IMR-90 (cell line): Measurements from ENCODE around the gene LEMD3. TPM values are rescaled to one million over a fixed set of nuclear protein-coding genes. Genes with fewer than 3 reads are reported as not detected.

ENCODE experiments used
- ATAC-seq: fragments of 200-7000 bp; cut with Tn5 transposase; 2 replicates; pipeline ENCODE4 v1.9.1; 2020; ENCODE audit warnings: low read depth, mild to moderate bottlenecking, moderate library complexity
- BruUV-seq: library from RNA; stranded (reverse); fragments of 400-500 nt; replicated peaks from 2 replicates; lab custom pipeline; 2021; lab: Mats Ljungman, UMichigan
- CTCF ChIA-PET: fragments of 300-600 bp; formaldehyde crosslinking; extraction: SDS; loops from one replicate; lab custom pipeline; 2021; ENCODE audit warnings: antibody characterized with exemption; lab: Yijun Ruan, JAX
- POLR2A ChIA-PET: fragments of 300-600 bp; sonication (Branson Sonifier 250); formaldehyde crosslinking; loops from one replicate; lab custom pipeline; 2022; ENCODE audit warnings: antibody characterized with exemption; ENCODE audit not compliant: unreplicated experiment; lab: Charles Lee
- DNase-seq: peaks from one replicate; pipeline ENCODE4 v3.0.0; 2013
- H2AFZ ChIP-seq: replicated peaks from 2 replicates; pipeline ENCODE3; 2013; ENCODE audit warnings: low read length, mild to moderate bottlenecking; ENCODE audit not compliant: poor library complexity
- H2AK5ac ChIP-seq: 2 replicates; pipeline ENCODE4 v1.6.1; 2013; ENCODE audit warnings: low read depth, low read length, inconsistent platforms
- H2AK9ac ChIP-seq: replicated peaks from 2 replicates; pipeline ENCODE3; 2013; ENCODE audit warnings: mild to moderate bottlenecking, low read depth, low read length, moderate library complexity; ENCODE audit not compliant: poor library complexity
- H2BK120ac ChIP-seq: 2 replicates; pipeline ENCODE4 v1.6.1; 2013; ENCODE audit warnings: low read depth, low read length, inconsistent platforms
- H2BK15ac ChIP-seq: 3 replicates; pipeline ENCODE4 v1.6.1; 2013; ENCODE audit warnings: low read depth, low read length, inconsistent platforms
- H2BK20ac ChIP-seq: 2 replicates; pipeline ENCODE4 v1.6.1; 2013; ENCODE audit warnings: low read depth, mild to moderate bottlenecking, inconsistent platforms, low read length, moderate library complexity
- H2BK5ac ChIP-seq: 2 replicates; pipeline ENCODE4 v1.6.1; 2013; ENCODE audit warnings: mild to moderate bottlenecking, low read depth, low read length, inconsistent platforms; ENCODE audit not compliant: poor library complexity, severe bottlenecking
- H3K14ac ChIP-seq: replicated peaks from 2 replicates; pipeline ENCODE4 v1.6.1; 2013; ENCODE audit warnings: low read depth, low read length, inconsistent platforms
- H3K18ac ChIP-seq: 2 replicates; pipeline ENCODE4 v1.6.1; 2013; ENCODE audit warnings: low read depth, low read length, control low read depth
- H3K23ac ChIP-seq: 2 replicates; pipeline ENCODE4 v1.6.1; 2013; ENCODE audit warnings: low read depth, low read length, inconsistent platforms
- H3K27ac ChIP-seq: 2 replicates; pipeline ENCODE4 v1.5.1; 2013; ENCODE audit warnings: mild to moderate bottlenecking, control low read depth, low read length; ENCODE audit not compliant: insufficient read depth
- H3K27me3 ChIP-seq: 2 replicates; pipeline ENCODE4 v1.6.1; 2013; ENCODE audit warnings: low read length; ENCODE audit not compliant: control insufficient read depth, insufficient read depth
- H3K36me3 ChIP-seq: 2 replicates; pipeline ENCODE4 v1.6.1; 2013; ENCODE audit warnings: low read length, mixed read lengths; ENCODE audit not compliant: control insufficient read depth, insufficient read depth
- H3K4ac ChIP-seq: 2 replicates; pipeline ENCODE4 v1.6.1; 2013; ENCODE audit warnings: low read depth, low read length, inconsistent platforms
- H3K4me1 ChIP-seq: 2 replicates; pipeline ENCODE4 v1.6.1; 2013; ENCODE audit warnings: low read length, mixed read lengths; ENCODE audit not compliant: control insufficient read depth, insufficient read depth
- H3K4me2 ChIP-seq: 2 replicates; pipeline ENCODE4 v1.6.1; 2013; ENCODE audit warnings: low read depth, mild to moderate bottlenecking, control low read depth, low read length, moderate library complexity
- H3K4me3 ChIP-seq: 2 replicates; pipeline ENCODE4 v1.5.1; 2013; ENCODE audit warnings: low read depth, mild to moderate bottlenecking, control low read depth, low read length, moderate library complexity; ENCODE audit not compliant: insufficient read depth
- H3K56ac ChIP-seq: 2 replicates; pipeline ENCODE4 v1.6.1; 2013; ENCODE audit warnings: low read length, inconsistent platforms; ENCODE audit not compliant: insufficient read depth; ENCODE audit errors: extremely low read depth
- H3K79me1 ChIP-seq, 2 experiments: 2 replicates each; pipeline ENCODE4 v1.6.1; 2013; ENCODE audit warnings: low read length in 2 of 2, inconsistent platforms in 1 of 2, low read depth in 1 of 2
- H3K9ac ChIP-seq: 2 replicates; pipeline ENCODE4 v1.6.1; 2013; ENCODE audit warnings: low read depth, low read length, control low read depth
- H3K9me1 ChIP-seq: 2 replicates; pipeline ENCODE4 v1.6.1; 2013; ENCODE audit warnings: low read length, inconsistent platforms; ENCODE audit not compliant: insufficient read depth
- H3K9me3 ChIP-seq: 2 replicates; pipeline ENCODE4 v1.6.1; 2013; ENCODE audit warnings: low read length; ENCODE audit not compliant: control insufficient read depth, insufficient read depth
- H4K20me1 ChIP-seq: 2 replicates; pipeline ENCODE4 v1.6.1; 2013; ENCODE audit warnings: low read length, inconsistent platforms; ENCODE audit not compliant: insufficient read depth
- H4K5ac ChIP-seq: 2 replicates; pipeline ENCODE4 v1.6.1; 2013; ENCODE audit warnings: mild to moderate bottlenecking, low read depth, low read length, control low read depth
- H4K8ac ChIP-seq, 2 experiments: 2 replicates each; pipeline ENCODE4 v1.6.1; 2013; ENCODE audit warnings: low read depth in 2 of 2, low read length in 2 of 2, control low read depth in 1 of 2, inconsistent platforms in 1 of 2
- H4K91ac ChIP-seq: 2 replicates; pipeline ENCODE4 v1.6.1; 2013; ENCODE audit warnings: low read depth, low read length, inconsistent platforms; ENCODE audit not compliant: insufficient read depth
- BHLHE40 ChIP-seq: fragments of 150-350 bp; IDR thresholded peaks from 2 replicates; pipeline ENCODE4 v1.6.1; 2016; ENCODE audit warnings: mild to moderate bottlenecking, low read depth, low read length
- CEBPB ChIP-seq: IDR thresholded peaks from 2 replicates; pipeline ENCODE4 v1.6.1; 2012; ENCODE audit warnings: low read depth, low read length, improper control_type of control experiment
- CHD1 ChIP-seq: IDR thresholded peaks from 2 replicates; pipeline ENCODE4 v1.6.1; 2012; ENCODE audit warnings: low read depth, low read length, improper control_type of control experiment
- CTCF ChIP-seq: conservative IDR thresholded peaks from 2 replicates; pipeline ENCODE4 v1.5.1; 2012; ENCODE audit warnings: mild to moderate bottlenecking, low read depth, low read length, improper control_type of control experiment
- ELK1 ChIP-seq: fragments of 150-350 bp; IDR thresholded peaks from 2 replicates; pipeline ENCODE4 v1.6.1; 2016; ENCODE audit warnings: low read depth, mild to moderate bottlenecking, low read length, moderate library complexity, borderline replicate concordance
- MAFK ChIP-seq: IDR thresholded peaks from 2 replicates; pipeline ENCODE4 v1.6.1; 2012; ENCODE audit warnings: low read depth, low read length, improper control_type of control experiment
- POLR2A ChIP-seq: IDR thresholded peaks from 2 replicates; pipeline ENCODE4 v1.6.1; 2012; ENCODE audit warnings: mild to moderate bottlenecking, low read depth, low read length
- RAD21 ChIP-seq: IDR thresholded peaks from 2 replicates; pipeline ENCODE4 v1.6.1; 2012; ENCODE audit warnings: low read length, improper control_type of control experiment
- RCOR1 ChIP-seq: IDR thresholded peaks from 2 replicates; pipeline ENCODE4 v1.6.1; 2012; ENCODE audit warnings: mild to moderate bottlenecking, low read length, improper control_type of control experiment; ENCODE audit not compliant: insufficient replicate concordance
- RFX5 ChIP-seq: IDR thresholded peaks from 2 replicates; pipeline ENCODE4 v1.8.0; 2012; ENCODE audit warnings: low read depth, mild to moderate bottlenecking, low read length, moderate library complexity
- SMC3 ChIP-seq: fragments of 150-350 bp; IDR thresholded peaks from 2 replicates; pipeline ENCODE4 v1.6.1; 2016; ENCODE audit warnings: low read depth, mild to moderate bottlenecking, antibody characterized with exemption, low read length, moderate library complexity
- USF2 ChIP-seq: fragments of 150-350 bp; IDR thresholded peaks from 2 replicates; pipeline ENCODE4 v1.6.1; 2017; ENCODE audit warnings: mild to moderate bottlenecking, antibody characterized with exemption, low read length, low read depth
- WGBS, 2 experiments: methylation state at CpG; one replicate each; pipeline versions ENCODE4 v1.1.5 to v1.1.7; 2013; ENCODE audit warnings: missing lambda C conversion rate in 2 of 2; ENCODE audit not compliant: insufficient read length in 1 of 2; ENCODE audit errors: extremely low coverage in 2 of 2; 5-methylcytosine and 5-hydroxymethylcytosine counted together
- dilution Hi-C: fragments of 300-500 bp; cut with HindIII; formaldehyde crosslinking; loops from one replicate; pipeline ENCODE4 v1.14.3; 2018; ENCODE audit warnings: low sequenced_read_pairs; ENCODE audit not compliant: unreplicated experiment
- in situ Hi-C: fragments of 300-500 bp; cut with MboI; formaldehyde crosslinking; loops from 3 replicates; pipeline ENCODE4 v1.14.3; 2019; ENCODE audit warnings: low sequenced_read_pairs, inconsistent platforms, mixed read lengths
- intact Hi-C: fragments of 100-400 bp; cut with micrococcal nuclease; formaldehyde crosslinking; loops from 2 replicates; pipeline ENCODE4 v1.10.0; 2022
- polyA plus RNA-seq, 3 experiments: library from polyadenylated mRNA; depleted of rRNA; stranded (reverse); fragments of >200 nt; gene quantifications; 2 replicates each; pipeline ENCODE4 v1.2.3, GENCODE V29; 2012; ENCODE audit warnings: low replicate concordance in 1 of 3
- total RNA-seq: library from RNA; depleted of rRNA; stranded (reverse); fragments of >200 nt; gene quantifications from 2 replicates; pipeline ENCODE4 v1.2.3, GENCODE V29; 2012

Gene LEMD3
- total and polyA plus RNA-seq, 2 of the 4 experiments (the other 2 are of a cell fraction): 5.5 to 9.9 TPM

- no peak overlapping the region for H3K4me3 ChIP-seq
- no peak overlapping the region for H2BK20ac ChIP-seq
- H2BK15ac ChIP-seq: no peak overlapping the region
- no peak for ATAC-seq
- in situ Hi-C loops: no loop called here
- peaks cover 4 to 5% of the 10 kb centered on the region in 2 experiments; a peak in 2 of 4 replicates for H3K79me1 ChIP-seq
- no TSS peak for BruUV-seq
- H3K4ac ChIP-seq: no peak overlapping the region
- intact Hi-C loops: no loop called here
- H4K20me1 ChIP-seq: no peaks in the 10 kb centered on the region
- H3K56ac ChIP-seq: no peak overlapping the region
- no peak overlapping the region for H4K91ac ChIP-seq
- no peak overlapping the region for H2BK5ac ChIP-seq
- WGBS, 2 experiments: no CpG with 5 or more reads among the region's 2 CpGs
- no peak overlapping the region for H4K8ac ChIP-seq
- no peak overlapping the region for H4K5ac ChIP-seq
- H3K18ac ChIP-seq: no peak overlapping the region
- no peaks in the 10 kb centered on the region for H3K4me1 ChIP-seq
- no peak overlapping the region for H3K4me2 ChIP-seq
- ChIA-PET POLR2A (no interaction called here), CTCF (interaction anchor here (0.6 to 0.7 kb wide), 2 partner anchors 328 to 357 kb away, joined by 3 to 5 read pairs; no protein-coding TSS in a partner anchor)
- no peaks in the 10 kb centered on the region for H3K36me3 ChIP-seq
- H3K27me3 ChIP-seq: peaks cover 17% of the 10 kb centered on the region
- H2AK9ac ChIP-seq: no peak overlapping the region
- H3K14ac ChIP-seq: no peak overlapping the region
- no peak overlapping the region for H2BK120ac ChIP-seq
- H3K9me1 ChIP-seq: no peaks in the 10 kb centered on the region
- H3K23ac ChIP-seq: no peak overlapping the region
- H3K9ac ChIP-seq: no peak overlapping the region
- dilution Hi-C loops: no loop called here
- H3K27ac ChIP-seq: no peak overlapping the region
- H3K9me3 ChIP-seq: no peaks in the 10 kb centered on the region
- H2AFZ ChIP-seq: no peak overlapping the region
- no peak for DNase-seq
- TF ChIP-seq CEBPB: no peak
- TF ChIP-seq ELK1: no peak
- no peak for TF ChIP-seq RFX5
- no peak for TF ChIP-seq RCOR1
- TF ChIP-seq USF2: no peak
- no peak for TF ChIP-seq RAD21
- TF ChIP-seq CHD1: no peak
- no peak for TF ChIP-seq POLR2A
- TF ChIP-seq CTCF: no peak
- TF ChIP-seq MAFK: no peak
- TF ChIP-seq SMC3: no peak
- TF ChIP-seq BHLHE40: no peak
- no peak overlapping the region for H2AK5ac ChIP-seq
Measured at GRCh38 chr12:65164244-65164643, 5.1 kb upstream of the LEMD3 start.
